Nephron (organoid): Measurements from ENCODE around the gene AIFM2.
A peak's percentile ranks its signal among the peaks of the same experiment; 100 is the strongest.

Experiments used
- H3K27ac Mint-ChIP-seq, 3 experiments: 2 replicates each; pipeline ENCODE4 v1.8.0; 2020; ENCODE audit warnings: mixed read lengths in 3 of 3, mild to moderate bottlenecking in 2 of 3, moderate library complexity in 1 of 3
- H3K27me3 Mint-ChIP-seq: 2 replicates; pipeline ENCODE4 v1.8.0; 2021; ENCODE audit warnings: low read depth, mild to moderate bottlenecking, moderate library complexity, mixed read lengths
- H3K36me3 Mint-ChIP-seq: 2 replicates; pipeline ENCODE4 v1.8.0; 2020; ENCODE audit warnings: low read depth, mixed read lengths
- H3K4me1 Mint-ChIP-seq: 2 replicates; pipeline ENCODE4 v1.8.0; 2020; ENCODE audit warnings: mixed read lengths
- H3K4me3 Mint-ChIP-seq, 3 experiments: 2 replicates each; pipeline ENCODE4 v1.8.0; 2020; ENCODE audit warnings: mild to moderate bottlenecking in 3 of 3, mixed read lengths in 3 of 3, moderate library complexity in 2 of 3
- H3K9me3 Mint-ChIP-seq: 2 replicates; pipeline ENCODE4 v1.8.0; 2020; ENCODE audit warnings: mixed read lengths
- TF ChIP-seq, protein P1 (sequence below), 3 experiments: fragments of 200-600 bp; sonication (generic); IDR thresholded peaks; one replicate each; pipeline ENCODE4 v1.5.0; 2021; ENCODE audit warnings: antibody characterized with exemption in 3 of 3; ENCODE audit not compliant: unreplicated experiment in 3 of 3

Gene AIFM2

DNA sequence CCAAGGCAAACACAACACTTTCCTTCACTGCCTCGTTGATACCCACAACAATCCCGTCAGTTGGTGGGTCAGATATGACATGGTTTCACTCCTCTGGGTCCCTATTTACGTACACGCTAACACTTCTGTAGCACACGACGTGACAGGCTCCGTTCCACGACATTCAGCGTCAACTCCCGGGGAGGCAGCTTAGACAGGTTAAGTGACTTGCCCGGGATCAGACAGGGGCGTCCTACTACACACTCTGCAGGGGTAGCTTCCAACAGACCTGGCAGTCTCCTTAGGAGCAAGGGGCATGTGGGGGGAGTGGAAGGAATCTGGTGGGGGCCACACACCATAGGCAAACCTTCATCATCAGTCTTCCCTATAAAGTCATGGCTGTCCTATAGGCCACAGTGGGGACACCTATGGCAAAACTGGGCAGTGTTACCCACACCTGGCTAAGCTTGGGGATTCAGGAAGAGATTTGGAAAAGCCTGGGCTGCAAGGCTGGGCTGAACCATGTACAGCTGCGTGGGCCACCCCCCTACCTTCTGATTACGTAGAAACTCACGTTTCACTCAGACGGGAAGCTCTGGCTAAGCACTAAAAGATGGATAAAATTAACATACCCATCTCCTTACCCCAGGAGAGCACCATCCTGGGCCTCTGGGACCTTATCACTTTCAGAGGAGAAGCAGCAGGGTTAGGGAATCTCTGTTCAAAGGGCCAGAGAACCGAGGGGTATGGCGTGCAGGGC lies 11.9 kb upstream of the AIFM2 start:
- Mint-ChIP-seq H3K27ac (peak overlapping the region; percentile 37 to 80 (median 58)), H3K36me3 (peaks cover 7% of the 10 kb centered on the region), H3K9me3 (no peaks in the 10 kb centered on the region), H3K4me1 (peaks cover 23% of the 10 kb centered on the region), H3K27me3 (peaks cover 4% of the 10 kb centered on the region), H3K4me3 (peak overlapping the region; percentile 84 to 91 (median 91))
- TF ChIP-seq, protein P1, sequence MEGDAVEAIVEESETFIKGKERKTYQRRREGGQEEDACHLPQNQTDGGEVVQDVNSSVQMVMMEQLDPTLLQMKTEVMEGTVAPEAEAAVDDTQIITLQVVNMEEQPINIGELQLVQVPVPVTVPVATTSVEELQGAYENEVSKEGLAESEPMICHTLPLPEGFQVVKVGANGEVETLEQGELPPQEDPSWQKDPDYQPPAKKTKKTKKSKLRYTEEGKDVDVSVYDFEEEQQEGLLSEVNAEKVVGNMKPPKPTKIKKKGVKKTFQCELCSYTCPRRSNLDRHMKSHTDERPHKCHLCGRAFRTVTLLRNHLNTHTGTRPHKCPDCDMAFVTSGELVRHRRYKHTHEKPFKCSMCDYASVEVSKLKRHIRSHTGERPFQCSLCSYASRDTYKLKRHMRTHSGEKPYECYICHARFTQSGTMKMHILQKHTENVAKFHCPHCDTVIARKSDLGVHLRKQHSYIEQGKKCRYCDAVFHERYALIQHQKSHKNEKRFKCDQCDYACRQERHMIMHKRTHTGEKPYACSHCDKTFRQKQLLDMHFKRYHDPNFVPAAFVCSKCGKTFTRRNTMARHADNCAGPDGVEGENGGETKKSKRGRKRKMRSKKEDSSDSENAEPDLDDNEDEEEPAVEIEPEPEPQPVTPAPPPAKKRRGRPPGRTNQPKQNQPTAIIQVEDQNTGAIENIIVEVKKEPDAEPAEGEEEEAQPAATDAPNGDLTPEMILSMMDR (IDR thresholded peaks at IDR 0.05; ENCODE audit: unreplicated experiment in 3 of 3): no peak

DNA sequence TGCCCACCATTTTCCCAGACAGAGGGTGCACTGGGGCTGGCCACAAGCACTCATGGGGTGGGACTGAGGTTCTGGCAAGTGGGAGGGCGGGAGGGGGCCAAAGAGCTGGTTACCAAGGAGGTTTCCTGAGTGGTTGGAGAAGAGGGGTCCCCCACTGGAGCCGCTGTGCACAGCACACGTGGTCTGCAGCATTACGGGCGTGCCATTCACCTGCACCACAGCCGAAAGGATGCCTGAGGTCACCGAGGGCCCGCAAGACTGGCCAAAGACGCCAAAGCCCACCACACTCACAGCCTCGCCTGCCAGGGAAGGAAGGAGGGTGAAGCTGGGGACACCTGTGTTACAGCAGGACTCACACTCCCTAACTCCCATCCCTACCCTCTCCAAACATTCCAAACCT lies 9.9 kb upstream of the AIFM2 start:
- TF ChIP-seq, protein P1 (IDR thresholded peaks at IDR 0.05; ENCODE audit: unreplicated experiment in 3 of 3): no peak
- no peaks in the 10 kb centered on the region for H3K9me3 Mint-ChIP-seq
- no peak overlapping the region for H3K4me3 Mint-ChIP-seq
- H3K27me3 Mint-ChIP-seq: peaks cover 4% of the 10 kb centered on the region
- peak overlapping the region in 1 of 3 experiments; percentile 46 for H3K27ac Mint-ChIP-seq
- H3K36me3 Mint-ChIP-seq: peaks cover 3% of the 10 kb centered on the region
- peaks cover 19% of the 10 kb centered on the region for H3K4me1 Mint-ChIP-seq

DNA sequence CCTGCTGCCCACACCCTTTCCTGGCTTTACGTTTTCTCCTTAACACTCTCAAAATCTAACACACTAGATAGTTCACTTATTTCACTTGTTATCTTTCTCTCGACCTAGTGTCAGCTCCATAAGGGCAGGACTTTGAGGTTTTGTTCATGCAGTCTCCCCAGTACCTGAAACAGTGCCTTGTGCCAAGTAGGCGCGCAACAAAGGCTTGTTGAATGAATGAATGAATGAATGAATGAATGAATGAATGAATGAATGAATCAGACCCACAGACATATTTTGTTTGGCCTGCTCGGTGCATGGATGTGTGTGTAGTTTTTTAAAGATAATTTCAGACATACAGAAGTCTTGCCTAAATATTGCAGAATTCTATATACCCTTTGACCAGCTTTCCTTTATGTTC lies 7.7 kb upstream of the AIFM2 start:
- H3K27me3 Mint-ChIP-seq: peaks cover 7% of the 10 kb centered on the region
- TF ChIP-seq, protein P1 (IDR thresholded peaks at IDR 0.05; ENCODE audit: unreplicated experiment in 3 of 3): no peak
- H3K9me3 Mint-ChIP-seq: no peaks in the 10 kb centered on the region
- peaks cover 7% of the 10 kb centered on the region for H3K4me1 Mint-ChIP-seq
- no peak overlapping the region for H3K4me3 Mint-ChIP-seq
- H3K36me3 Mint-ChIP-seq: peaks cover 4% of the 10 kb centered on the region
- no peak overlapping the region for H3K27ac Mint-ChIP-seq

DNA sequence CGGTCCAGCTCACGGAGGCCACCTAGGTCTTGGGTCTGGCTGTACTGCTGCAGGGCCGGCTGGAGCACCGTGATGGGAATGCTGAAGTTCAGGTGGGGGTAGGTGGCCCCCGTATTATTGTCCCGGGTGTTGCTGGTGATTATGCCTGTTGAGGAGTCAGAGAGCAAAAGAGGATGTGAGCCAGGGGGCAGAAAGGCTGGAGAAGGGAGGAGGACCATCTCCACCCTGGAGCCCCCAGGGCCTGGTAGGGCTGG lies 7.3 kb upstream of the AIFM2 start:
- H3K27me3 Mint-ChIP-seq: peaks cover 9% of the 10 kb centered on the region
- no peaks in the 10 kb centered on the region for H3K9me3 Mint-ChIP-seq
- no peak overlapping the region for H3K27ac Mint-ChIP-seq
- no peak overlapping the region for H3K4me3 Mint-ChIP-seq
- peaks cover 7% of the 10 kb centered on the region for H3K4me1 Mint-ChIP-seq
- TF ChIP-seq, protein P1 (IDR thresholded peaks at IDR 0.05; ENCODE audit: unreplicated experiment in 3 of 3): no peak
- peaks cover 4% of the 10 kb centered on the region for H3K36me3 Mint-ChIP-seq

DNA sequence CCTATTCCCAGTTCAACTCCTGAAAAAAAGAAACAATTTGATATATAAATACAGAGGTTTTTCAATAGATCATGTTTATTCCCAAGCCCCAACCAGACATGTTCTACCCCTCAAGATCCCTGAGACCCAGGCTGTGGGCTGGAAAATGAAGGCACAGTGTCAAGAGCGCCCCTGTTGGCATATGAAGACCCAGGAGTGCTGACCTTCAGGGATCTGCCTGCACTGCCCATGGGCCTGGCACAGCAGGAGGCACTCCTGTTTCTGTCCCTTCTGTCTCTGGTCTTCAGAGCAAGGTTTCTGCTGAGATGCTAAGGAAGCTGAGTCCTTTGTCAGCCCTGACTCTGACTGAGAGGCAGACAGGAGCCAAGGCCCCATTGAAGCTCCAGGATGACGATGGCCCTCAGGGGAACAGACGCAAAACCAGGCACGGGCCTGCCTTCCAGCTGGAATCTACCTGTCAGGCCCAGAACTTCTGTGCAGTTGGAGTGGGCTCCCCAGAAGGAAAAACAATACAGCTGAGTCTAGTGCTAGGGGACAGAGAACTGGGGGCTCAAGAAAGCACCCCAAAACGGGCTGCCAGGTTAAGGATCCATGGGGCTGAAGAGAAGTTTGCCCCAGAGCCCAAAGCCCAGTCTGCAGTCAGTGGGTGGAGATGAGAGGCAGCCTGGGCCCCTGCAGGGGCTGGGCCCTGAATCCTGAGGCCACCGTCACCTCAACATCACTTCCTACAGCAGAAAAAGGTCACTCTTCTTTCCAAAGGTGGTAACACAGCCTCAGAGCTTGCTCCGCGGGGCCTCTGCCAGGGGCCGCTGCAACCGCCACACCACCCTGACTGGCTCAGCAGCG lies 6.7 kb upstream of the AIFM2 start:
- H3K4me3 Mint-ChIP-seq: no peak overlapping the region
- peaks cover 4% of the 10 kb centered on the region for H3K36me3 Mint-ChIP-seq
- no peaks in the 10 kb centered on the region for H3K9me3 Mint-ChIP-seq
- H3K4me1 Mint-ChIP-seq: peaks cover 3% of the 10 kb centered on the region
- peaks cover 9% of the 10 kb centered on the region for H3K27me3 Mint-ChIP-seq
- no peak overlapping the region for H3K27ac Mint-ChIP-seq
- TF ChIP-seq, protein P1 (IDR thresholded peaks at IDR 0.05; ENCODE audit: unreplicated experiment in 3 of 3): no peak
